GM18870 (cell line): ENCODE results near the gene SRL.

Experiments
- ATAC-seq: cut with Tn5 transposase; IDR thresholded peaks from one replicate; pipeline ENCODE4 v1.9.1; 2021; ENCODE audit warnings: moderate library complexity; ENCODE audit not compliant: unreplicated experiment

Gene SRL

DNA sequence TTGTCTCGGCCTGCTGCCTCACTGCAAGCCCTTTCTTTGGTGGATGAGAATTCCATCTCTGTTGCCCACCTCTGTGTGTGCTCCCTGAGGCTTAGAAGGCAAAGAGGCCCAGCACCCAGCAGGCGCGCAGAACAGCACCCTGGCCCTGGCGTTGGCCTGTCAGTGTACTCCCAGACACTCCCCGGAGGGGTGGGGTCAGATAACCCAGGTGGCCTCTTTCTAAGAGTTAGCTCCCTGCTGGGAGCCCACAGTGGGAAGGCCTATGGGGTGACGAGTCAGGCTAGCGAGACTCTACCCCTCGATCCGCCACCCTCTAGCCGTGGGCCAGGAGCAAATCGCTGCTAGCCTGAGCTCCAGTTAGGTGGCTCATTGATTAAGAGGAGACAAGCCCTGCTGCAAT, 38.1 kb downstream of the SRL start:
- ATAC-seq = no peak

DNA sequence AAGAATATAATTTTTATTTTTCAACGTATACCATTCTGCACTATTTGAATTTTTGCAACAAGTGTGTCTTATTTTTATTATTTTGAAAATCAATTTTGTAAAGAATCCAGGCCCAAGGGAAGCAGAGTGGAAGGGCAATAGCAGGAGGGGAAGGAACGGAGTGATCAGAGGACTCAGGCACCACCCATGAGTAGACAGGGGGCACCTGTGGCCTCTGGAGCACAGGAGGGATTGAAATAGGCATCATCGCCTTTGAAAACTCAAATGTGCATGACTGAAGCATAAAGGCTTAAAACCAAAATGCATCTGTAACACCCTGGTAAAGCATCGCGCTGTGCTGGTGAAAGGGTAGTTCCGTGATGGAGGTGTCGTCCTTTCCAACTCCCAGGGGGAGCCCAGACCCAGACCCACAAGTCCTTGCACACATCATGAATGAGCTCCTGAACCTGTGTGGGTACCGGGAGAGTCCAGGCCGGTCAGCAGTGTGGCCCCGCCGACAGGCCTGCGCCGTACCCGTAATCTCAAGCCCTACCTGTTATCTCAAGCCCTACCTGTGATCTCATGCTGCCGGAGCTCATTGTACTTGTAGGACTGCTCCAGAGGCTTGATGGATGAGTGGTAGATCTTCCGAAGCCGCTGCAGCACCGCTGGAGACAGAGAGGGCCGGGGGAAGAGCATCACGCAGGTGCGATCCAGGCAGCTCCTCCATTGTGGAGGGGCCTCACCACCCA, 39.1 kb downstream of the SRL start:
- ATAC-seq = no peak

DNA sequence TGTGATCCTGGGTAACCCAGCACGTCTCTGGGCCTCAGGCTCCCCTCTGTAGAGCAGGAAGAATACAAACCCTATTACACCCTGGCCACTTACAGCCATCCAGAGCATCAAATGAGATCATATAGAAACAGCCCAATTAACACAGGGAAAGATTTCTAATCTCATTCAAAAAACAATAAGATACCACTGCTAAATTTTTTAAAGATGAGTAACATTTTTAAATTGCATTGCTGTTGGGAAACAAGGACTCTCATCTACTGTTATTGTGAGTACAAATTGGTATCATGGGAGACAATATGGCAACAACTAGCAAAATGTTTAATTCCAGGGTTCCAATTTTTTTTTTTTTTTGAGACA, 41.1 kb downstream of the SRL start:
- ATAC-seq = no peak

DNA sequence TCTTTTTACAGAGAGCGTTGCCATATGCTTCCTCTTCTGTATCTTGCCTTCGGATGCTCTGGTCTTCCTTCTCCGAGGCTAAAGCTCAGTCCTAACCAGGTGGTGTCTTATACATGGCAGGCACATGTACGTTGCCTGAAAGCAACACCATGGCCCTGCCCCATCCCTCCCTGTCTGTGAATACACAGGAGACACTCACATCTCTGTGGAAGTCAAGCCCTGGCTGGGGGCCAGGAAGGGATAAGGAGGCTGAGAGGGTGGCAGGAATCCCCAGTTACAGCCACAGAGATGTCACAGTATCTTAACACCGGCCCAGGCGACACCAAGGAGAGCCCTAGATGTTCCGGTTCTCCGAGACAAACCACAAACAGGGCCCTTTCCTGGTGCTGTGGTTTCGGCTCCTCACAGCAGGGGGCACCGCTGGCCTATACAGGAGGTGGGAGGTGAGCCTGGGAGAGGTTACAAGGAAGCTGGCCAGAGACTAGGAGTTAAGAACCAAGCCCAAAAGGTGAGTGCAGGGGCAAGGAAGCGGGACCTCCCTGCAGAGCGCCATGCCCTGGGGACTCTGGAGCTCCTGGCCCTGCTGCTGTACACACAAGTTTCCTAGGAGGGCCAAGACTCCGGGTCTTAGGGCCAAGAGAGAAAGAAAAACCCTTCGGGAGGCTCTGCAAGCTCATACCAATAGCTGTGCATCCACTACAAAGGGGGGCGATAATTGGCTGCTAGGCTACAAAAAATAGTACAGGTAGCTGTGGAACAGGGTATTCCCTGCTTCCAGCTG, 41.7 kb downstream of the SRL start:
- no peak for ATAC-seq

DNA sequence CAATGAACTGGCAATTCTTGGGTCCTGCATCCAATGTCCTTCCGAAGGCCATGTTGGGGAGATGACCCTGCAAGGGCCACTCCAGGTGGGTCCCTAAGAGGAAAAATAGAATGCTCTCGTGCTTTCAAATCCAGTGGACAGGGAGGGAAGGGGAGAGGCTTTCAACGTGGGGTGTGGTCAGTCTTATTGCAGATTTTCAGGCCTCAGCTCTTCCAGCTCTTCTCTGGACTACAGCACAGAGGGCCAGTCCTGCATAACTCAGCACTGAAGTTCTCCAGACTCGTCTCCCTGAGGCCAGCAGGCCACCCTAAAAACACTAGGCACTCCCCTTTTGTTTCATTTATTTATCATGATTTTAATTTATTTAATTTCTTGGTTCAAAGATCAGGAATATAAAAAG, 43.1 kb downstream of the SRL start:
- no peak for ATAC-seq

DNA sequence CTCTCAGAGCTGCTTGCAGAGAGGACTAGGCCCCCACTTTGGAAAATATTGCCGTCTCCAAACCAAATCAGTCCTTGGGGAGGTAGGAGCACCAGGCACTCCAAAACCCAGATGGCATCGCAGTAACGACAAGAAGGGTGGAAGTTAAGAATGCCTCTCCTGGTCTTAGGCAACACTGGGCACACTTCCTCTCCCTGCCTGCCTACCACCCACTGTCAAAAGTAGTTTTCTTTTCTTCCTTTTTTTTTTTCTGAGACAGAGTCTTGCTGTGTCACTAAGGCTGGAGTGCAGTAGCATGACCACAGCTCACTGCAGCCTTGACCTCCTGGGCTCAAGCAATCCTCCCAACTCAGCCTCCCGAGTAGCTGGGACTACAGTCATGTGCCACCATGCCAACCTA, 47.2 kb downstream of the SRL start:
- ATAC-seq = no peak

DNA sequence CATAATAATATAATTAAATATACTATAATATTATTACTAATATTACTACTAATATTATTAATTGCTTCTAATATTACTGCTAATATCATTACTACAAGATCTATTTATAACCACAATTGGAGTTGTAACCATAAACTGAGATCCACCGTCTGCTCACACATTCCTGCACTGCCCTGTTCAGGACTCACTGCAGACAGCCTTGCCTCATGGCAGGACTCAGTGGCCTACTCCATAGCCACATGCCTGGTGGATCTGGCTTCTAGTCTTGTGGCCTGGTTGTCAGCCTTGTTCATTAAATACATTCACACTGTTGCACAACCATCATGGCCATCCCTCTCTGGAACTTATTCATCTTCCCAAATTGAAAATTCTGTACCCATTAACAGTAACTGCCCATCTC, 48.0 kb downstream of the SRL start:
- no peak for ATAC-seq

DNA sequence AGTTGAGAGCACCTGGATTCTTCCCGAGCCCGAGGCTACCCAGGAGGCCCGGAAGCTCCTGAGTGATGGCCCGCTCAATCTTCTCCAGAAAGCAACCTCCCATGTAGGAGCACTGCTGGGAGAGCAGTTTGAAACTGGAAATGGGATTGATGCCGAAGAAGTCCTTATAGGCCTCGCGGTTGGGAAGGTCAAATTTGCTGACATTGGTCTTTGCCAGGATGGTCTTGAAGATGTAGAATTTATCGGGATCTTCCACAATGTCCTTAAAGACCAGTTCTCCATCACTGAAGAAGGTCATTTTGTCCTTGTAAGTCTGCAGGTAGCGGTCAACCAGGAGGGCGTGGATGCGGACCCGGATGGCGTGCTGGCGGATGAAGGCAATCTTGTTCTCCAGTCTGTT, 49.7 kb downstream of the SRL start:
- ATAC-seq = no peak

DNA sequence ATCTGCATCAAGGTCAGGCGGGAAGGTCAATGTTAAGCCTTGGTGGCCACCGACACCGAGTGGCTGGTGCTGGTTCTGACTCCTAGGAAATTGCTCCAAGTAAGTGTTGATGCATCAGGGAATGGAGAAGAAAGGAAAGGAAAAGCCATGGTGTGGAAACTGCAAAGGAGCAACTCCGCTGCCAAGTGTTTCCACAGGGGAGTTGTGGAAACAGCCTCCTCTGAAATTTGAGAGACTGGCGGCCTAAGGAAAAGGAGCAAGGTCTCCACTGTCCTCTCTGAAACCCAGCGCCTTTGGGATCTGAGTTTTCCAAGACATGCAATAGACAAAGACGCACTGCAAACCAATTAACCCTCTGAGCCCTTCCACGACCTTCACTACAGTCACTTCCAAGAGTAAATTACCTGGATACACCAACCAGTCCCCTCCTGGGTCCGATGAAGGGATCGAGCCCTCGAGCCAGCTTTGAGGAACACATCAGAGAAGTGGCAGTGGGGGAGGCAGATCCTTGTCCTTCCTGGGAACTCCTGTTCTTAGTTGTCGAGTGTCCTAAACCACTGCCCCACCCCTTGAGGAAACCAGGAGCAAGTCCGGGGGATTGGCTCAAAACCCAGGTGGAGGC, 51.1 kb downstream of the SRL start:
- ATAC-seq = no peak

DNA sequence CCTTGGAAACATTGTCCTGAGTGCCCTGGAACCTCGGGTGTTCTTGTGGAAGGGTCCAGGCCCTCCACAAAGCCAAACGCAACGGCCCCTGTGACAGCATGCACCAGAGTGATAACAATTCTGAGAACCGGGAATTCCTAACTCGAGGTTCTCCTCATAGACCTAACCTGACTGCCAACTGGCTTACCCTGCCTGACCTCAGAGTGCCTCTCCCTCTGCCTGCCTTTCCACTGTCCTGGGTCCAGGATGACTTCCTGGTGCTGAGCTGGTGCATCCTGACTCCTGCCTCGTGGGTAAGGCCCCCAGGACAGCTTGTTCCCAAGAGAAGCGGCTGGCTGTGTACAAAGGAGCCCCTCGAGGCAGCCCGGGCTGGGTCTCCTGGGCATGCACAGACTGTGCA, 51.8 kb downstream of the SRL start:
- no peak for ATAC-seq

DNA sequence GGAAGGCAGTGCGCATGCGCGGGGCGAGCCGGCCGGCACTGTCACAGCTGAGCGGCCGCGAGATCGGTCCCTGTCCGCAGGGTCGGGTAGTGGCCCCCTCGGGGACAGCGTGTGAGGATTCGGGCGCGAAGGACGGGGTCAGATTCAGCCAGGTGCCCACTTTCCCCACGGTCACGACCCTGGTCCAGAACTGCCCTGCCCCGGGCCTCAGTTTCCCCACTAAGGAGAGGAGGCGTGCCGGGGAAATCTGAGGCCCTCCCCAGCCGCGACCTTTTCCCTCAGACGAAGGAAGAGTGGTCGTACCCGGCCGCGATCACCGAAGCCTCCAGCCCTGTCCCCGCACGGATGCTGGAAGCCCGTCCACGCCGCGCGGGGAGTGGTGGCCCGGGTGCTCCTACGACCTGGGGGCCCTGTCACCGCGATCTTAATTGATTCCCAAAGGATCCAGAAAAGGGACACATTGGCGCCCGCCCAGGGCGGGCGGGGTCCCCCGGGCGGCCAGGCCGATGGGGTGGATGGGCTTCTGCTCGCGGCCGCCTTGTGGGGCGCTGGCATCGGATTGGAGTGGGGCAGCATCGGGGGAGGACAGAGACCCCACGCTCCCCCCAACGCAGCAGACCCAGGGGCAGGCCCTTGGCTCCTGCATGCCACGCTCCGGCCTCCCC, 57.7 kb downstream of the SRL start:
- no peak for ATAC-seq

DNA sequence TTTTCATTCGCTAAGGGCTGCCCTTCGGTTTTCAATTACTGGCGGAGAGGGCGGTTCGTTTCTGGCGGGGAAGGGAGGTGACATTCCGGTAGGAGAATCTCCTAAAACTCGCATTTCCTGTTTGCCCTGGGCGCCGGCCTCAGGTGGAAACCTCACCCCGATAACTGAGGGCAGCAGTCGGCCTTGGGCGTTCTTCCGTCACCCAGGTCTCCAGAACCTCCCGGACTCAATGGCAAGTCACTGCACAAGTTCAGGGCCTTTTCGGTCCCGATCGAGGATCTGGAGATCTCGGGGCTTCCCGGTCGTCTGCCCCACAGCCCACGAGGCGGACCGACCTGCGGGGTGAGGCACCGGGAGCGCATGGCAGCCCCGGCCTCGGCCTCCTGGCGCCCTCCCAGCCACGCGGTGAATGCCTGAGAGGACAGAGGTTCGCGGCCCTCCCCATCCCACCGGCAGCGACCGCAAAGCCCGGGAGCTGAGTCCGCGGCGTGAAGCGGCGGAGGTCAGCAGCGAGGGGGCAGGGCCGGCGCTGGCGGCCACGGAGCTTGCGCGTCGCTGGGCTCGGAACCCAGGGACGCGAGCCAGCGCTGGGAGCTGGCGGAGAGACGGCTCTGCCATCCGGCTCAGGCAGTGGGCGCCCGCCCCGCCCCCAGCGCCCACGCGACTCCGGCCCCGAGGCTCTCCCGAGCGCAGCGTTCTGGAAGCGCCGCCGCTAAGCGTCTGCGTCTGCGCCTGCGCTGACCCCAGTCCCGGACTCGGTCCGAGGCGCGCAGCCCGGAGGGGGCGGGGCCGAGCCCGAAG, 58.4 kb downstream of the SRL start:
- peak; percentile 56 for ATAC-seq

DNA sequence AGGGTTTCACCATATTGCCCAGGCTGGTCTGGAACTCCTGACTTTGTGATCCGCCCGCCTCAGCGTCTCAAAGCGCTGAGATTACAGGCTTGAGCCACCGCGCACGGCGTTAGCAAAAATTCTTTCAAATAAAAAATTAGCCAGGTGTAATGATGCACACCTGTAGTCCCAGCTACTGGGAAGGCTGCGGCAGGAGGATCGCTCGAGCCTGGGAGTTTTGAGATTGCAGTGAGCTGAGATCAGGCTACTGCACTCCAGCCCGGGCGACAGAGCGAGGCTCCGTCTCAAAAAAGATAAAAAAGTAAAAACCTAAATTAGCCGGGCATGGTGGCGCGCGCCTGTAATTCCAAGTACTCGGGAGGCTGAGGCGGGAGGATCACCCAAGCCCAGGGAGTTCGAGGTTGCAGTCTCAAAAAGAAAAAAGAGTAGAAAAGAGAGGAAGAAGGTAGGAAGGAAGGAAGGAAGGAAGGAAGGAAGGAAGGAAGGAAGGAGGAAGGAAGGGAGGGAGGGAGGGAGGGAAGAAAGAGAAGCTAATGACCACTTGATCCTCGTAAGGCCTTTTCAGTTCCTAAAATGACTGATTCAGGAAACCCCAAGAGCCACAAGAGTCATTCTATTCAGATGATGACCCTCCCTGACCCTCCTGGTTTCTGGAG, 59.2 kb downstream of the SRL start:
- ATAC-seq = peak; percentile 26

DNA sequence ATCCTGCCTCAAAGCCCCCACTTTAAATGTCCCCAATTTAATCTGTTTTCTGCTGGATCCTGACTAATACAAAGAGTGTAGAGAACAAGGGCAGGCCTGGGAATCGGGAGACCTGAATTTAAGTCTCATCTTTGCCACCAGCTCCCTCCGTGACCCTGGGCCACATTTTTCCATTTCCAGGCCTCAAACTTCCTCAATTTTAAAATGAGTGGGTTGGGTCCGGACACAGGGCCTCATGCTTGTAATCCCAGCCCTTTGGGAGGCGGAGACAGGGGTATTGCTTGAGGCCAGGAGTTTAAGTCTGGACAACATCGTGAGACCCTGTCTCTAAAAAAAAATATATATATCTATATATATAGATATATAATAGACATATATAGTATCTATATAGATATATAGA, 61.4 kb downstream of the SRL start:
- no peak for ATAC-seq

DNA sequence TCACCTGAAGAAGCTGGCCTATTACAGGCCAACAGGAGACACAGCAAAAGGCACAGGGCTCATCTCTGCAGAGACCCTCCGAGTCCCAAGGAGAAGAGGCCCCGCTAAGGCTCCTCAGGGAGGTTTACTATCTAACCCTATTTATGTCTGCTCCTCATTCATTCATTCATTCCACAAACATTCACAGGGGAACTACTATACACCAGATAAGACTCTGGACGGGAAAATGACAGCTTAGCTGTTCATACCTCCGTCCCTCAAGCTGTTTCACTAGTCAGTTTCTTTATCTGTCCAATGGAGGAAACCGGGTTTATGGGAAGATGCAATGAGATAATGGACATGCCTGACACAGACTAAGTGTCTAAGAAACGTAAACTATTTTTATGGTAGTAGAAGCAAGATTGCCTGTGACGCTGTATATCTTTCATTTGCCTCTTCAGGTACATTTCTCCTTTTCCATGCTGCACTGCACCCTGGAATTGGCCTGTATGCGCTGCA, 62.1 kb downstream of the SRL start:
- no peak for ATAC-seq

DNA sequence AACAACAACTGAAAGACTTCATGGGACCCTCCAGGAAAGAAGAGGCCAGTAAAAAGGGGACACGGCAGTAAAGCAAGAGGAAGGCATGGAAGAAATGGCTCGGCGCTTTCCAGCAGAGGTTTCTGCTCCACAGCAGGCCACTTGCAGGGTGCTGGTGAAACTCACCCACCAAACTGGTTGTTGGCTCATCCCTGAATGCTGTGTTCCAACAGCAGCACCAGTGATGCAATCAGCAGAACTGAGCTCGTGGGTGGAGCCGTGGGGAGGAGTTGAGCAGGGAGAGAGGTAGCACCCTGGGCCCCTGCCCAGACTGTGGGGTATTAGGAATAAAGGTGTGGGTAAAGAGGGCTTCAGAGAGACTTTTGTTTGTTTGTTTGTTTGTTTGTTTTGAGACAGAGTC, 62.9 kb downstream of the SRL start:
- ATAC-seq = no peak

DNA sequence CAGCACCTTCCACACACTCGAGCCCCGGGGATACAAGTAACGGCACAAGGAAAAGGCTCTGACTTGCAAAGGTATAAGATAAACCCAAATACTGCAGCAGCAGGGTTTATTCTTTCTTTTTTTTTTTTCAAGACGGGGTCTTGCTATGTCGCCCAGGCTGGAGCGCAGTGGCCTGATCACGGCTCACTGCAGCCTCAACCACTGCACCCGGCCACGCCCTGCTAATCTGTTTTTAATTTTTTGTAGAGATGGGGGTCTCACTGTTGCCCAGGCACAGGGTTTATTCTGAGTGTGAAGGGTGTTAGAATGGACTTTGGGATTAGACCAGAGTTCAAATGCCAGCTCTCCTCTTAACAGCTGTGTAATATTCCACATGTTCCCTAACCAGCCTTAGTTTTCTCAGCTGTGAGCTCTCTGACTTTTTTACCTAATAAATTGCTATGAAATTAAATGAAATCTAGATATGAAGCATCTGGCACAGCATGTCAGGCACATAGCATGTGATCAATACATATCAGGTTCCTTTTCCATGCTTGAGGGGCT, 63.3 kb downstream of the SRL start:
- no peak for ATAC-seq

DNA sequence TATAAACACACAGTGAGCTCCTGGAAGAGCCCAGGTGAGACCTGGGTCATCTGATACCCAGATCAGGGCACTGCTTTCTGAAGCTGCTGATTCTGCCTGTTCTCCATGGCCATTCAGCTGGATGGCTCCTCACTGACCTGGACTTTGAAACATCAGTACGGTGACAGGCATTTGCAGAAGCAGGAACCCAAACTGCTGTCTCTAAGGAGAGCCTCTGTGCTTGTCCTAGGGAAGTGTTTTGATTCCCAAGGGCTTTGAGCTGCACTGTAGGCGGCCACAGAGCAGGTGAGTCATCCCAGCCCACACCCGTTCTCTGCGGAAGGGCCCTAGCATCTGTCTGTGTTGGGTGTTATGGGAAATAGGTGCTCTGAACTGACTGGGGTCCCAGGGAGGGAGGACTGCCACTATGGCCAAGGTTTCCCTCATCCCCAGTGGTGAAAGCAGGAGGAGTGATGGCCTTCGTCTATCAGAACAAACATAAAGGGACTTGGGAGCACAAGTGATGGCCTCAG, 64.9 kb downstream of the SRL start:
- no peak for ATAC-seq

DNA sequence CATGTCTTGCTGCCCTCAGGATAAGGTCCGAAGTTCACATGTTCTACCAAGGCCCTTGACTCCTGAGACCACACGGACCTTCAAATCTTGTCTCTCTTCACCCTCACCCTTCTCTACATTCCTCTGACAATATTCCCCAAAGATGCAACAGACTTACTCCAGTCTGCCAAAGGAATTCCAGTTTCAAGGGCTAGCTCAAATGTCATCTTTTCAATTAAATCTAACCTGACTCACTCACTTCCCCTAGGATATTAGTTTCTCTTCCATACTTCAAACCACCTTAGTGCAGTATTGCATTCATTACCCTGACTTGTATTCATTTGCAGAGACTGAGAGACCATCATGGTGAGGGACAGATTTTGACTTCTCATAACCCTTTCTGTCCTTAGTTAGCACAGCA, 66.0 kb downstream of the SRL start:
- ATAC-seq = no peak

DNA sequence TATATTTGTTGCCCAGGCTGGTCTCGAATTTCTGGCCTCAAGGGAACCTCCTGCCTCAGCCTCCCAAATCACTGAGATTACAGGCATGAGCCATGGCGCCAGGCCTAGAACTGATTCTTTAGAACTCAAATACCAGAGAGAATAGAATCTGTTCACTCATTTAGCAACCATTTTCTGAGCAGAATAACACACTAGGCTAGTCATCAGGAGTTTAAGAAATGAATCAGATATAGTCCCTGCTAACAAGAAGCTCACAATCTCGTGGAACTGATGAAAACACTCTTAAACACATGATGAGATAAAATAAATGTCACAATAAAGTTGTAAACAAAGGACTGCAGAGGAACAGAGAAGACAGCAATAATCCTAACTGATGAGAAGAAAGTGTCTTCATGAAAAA, 69.8 kb downstream of the SRL start:
- ATAC-seq = no peak
